Peyer's patch (tissue), 4 donors: Measurements from ENCODE around the gene DSN1. TPM values are rescaled to one million over a fixed set of nuclear protein-coding genes. Genes with fewer than 3 reads are reported as not detected.
A peak's percentile ranks its signal among the peaks of the same experiment; 100 is the strongest.

Experiments
- DNase-seq, 3 donors: peaks; one replicate each; pipeline ENCODE4 v3.0.0-alpha.2; 2017 to 2019
- H3K27ac ChIP-seq, 4 donors: fragments of 200-600 bp; sonication (generic); one replicate each; pipeline ENCODE4 v1.5.1; 2016 to 2019
- H3K27me3 ChIP-seq, 2 donors: fragments of 200-600 bp; sonication (generic); one replicate each; pipeline ENCODE4 v1.5.1; 2019
- H3K36me3 ChIP-seq, 3 donors: fragments of 200-600 bp; sonication (generic); one replicate each; pipeline ENCODE4 v1.5.1; 2016 to 2019
- H3K4me1 ChIP-seq, 4 donors: fragments of 200-600 bp; sonication (generic); one replicate each; pipeline ENCODE4 v1.5.1; 2016 to 2019
- H3K4me3 ChIP-seq, 4 donors: fragments of 200-600 bp; sonication (generic); 1 replicate in 3 of 4; 2 replicates in 1 of 4; pipeline ENCODE4 v1.5.1; 2016 to 2019; ENCODE audit warnings: mild to moderate bottlenecking in 1 of 4
- H3K9me3 ChIP-seq, 4 donors: fragments of 200-600 bp; sonication (generic); one replicate each; pipeline ENCODE4 v1.5.1; 2016 to 2019; ENCODE audit warnings: mild to moderate bottlenecking in 1 of 4
- CTCF ChIP-seq, 6 experiments: fragments of 450-650 bp in 4 of 6; fragments of 200-600 bp in 2 of 6; sonication (generic) in 1 of 6; IDR thresholded peaks; one replicate each; pipeline ENCODE4 v1.5.1; 2017 to 2019; ENCODE audit warnings: antibody characterized with exemption in 6 of 6, mild to moderate bottlenecking in 3 of 6, moderate library complexity in 1 of 6
- POLR2A ChIP-seq, 2 donors: fragments of 450-650 bp; IDR thresholded peaks; one replicate each; pipeline ENCODE4 v1.5.1; 2017; ENCODE audit warnings: antibody characterized with exemption in 2 of 2, mild to moderate bottlenecking in 2 of 2, moderate library complexity in 2 of 2
- total RNA-seq, 4 donors: library from RNA; depleted of rRNA; stranded (reverse); fragments of >200 nt; gene quantifications; one replicate each; pipeline ENCODE4 v1.1.0, GENCODE V29; 2016

Gene DSN1
- total RNA-seq, 4 donors from 2014 or later: 7.5 to 26.4 (median 13.3) TPM

- Histone ChIP-seq H3K27ac (peak overlapping the region in 1 of 4 donors; percentile 10), H3K4me1 (peaks cover 0 to 4% (median 0%) of the 10 kb centered on the region in 4 donors), H3K36me3 (no peaks in the 10 kb centered on the region), H3K27me3 (no peaks in the 10 kb centered on the region), H3K9me3 (no peaks in the 10 kb centered on the region), H3K4me3 (no peak overlapping the region)
- TF ChIP-seq POLR2A (IDR thresholded peaks at IDR 0.05) (no peak), CTCF (IDR thresholded peaks at IDR 0.05) (no peak)
- no peak for DNase-seq
Observed at GRCh38 chr20:36732456-36732855, 41.1 kb downstream of the DSN1 start.

DNA sequence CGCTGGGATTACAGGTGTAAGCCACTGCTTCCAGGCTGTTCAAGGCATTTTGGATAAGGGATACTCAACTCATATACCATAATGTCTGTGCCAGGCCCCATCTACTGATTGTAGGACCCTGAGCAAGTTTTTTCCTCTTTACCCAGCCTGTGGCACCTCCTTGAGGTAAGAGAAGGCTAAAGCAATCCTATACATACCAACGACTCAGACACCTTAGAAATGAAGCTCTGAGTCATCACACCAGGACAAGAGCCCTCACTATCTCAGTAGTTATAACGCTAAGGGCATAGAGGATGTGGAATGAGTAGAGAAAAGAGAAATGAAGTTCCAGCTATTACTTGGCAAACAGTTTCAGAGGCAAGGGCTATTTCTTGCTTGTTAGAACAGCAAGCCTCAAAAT, 44.6 kb downstream of the DSN1 start:
- no peaks in the 10 kb centered on the region for H3K36me3 ChIP-seq
- H3K9me3 ChIP-seq: no peaks in the 10 kb centered on the region
- peaks cover 0 to 2% (median 0%) of the 10 kb centered on the region in 4 donors for H3K4me1 ChIP-seq
- no peaks in the 10 kb centered on the region for H3K27me3 ChIP-seq
- H3K4me3 ChIP-seq: no peak overlapping the region
- H3K27ac ChIP-seq: no peak overlapping the region
- TF ChIP-seq POLR2A (IDR thresholded peaks at IDR 0.05): no peak
- no peak for TF ChIP-seq CTCF (IDR thresholded peaks at IDR 0.05)
- no peak for DNase-seq

DNA sequence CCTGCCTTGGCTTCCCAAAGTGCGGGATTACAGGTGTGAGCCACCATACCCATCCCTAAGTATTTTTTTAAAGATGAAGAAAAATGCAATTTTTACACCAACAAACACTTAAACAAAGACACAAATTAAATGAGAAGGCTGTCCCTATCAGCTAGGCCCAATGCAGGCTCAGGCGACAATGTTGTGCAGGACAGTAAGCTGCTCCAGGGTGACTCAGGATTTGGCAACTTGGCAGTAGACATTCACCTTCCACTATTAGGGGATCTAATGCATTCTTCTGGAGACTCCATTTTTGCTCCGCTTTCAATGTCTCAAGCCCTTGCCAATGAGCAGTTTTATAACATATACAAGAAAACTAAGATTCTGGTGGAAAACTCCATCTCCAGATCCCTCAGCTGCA, 47.4 kb downstream of the DSN1 start:
- DNase-seq: no peak
- Histone ChIP-seq H3K4me3 (no peak overlapping the region), H3K27ac (no peak overlapping the region), H3K27me3 (no peaks in the 10 kb centered on the region), H3K36me3 (peaks cover 0 to 3% (median 0%) of the 10 kb centered on the region in 3 donors), H3K4me1 (no peaks in the 10 kb centered on the region), H3K9me3 (no peaks in the 10 kb centered on the region)
- no peak for TF ChIP-seq POLR2A (IDR thresholded peaks at IDR 0.05)
- no peak for TF ChIP-seq CTCF (IDR thresholded peaks at IDR 0.05)

- H3K27me3 ChIP-seq: no peaks in the 10 kb centered on the region
- no peaks in the 10 kb centered on the region for H3K9me3 ChIP-seq
- H3K27ac ChIP-seq: no peak overlapping the region
- peaks cover 0 to 21% (median 0%) of the 10 kb centered on the region in 3 donors for H3K36me3 ChIP-seq
- no peak for DNase-seq
- H3K4me1 ChIP-seq: no peaks in the 10 kb centered on the region
- no peak overlapping the region for H3K4me3 ChIP-seq
- TF ChIP-seq CTCF (IDR thresholded peaks at IDR 0.05) (no peak), POLR2A (IDR thresholded peaks at IDR 0.05) (no peak)
Observed at GRCh38 chr20:36720510-36720909, 53.1 kb downstream of the DSN1 start.

GRCh38 chr20:36717657-36718056, 55.9 kb downstream of the DSN1 start:
- Histone ChIP-seq H3K4me3 (no peak overlapping the region), H3K9me3 (no peaks in the 10 kb centered on the region), H3K27me3 (no peaks in the 10 kb centered on the region), H3K27ac (no peak overlapping the region), H3K36me3 (peaks cover 0 to 21% (median 0%) of the 10 kb centered on the region in 3 donors), H3K4me1 (no peaks in the 10 kb centered on the region)
- TF ChIP-seq CTCF (IDR thresholded peaks at IDR 0.05) (peak in 4 of 6 experiments; percentile 27 to 38 (median 34)), POLR2A (IDR thresholded peaks at IDR 0.05) (no peak)
- DNase-seq: no peak

GRCh38 chr20:36717021-36717420, 56.5 kb downstream of the DSN1 start:
- Histone ChIP-seq H3K4me3 (no peak overlapping the region), H3K9me3 (no peaks in the 10 kb centered on the region), H3K27ac (no peak overlapping the region), H3K36me3 (peaks cover 0 to 21% (median 0%) of the 10 kb centered on the region in 3 donors), H3K4me1 (no peaks in the 10 kb centered on the region), H3K27me3 (no peaks in the 10 kb centered on the region)
- TF ChIP-seq CTCF (IDR thresholded peaks at IDR 0.05) (no peak), POLR2A (IDR thresholded peaks at IDR 0.05) (no peak)
- DNase-seq: no peak
